ENCODE results near the gene TNFRSF8. TPM values are rescaled to one million over a fixed set of nuclear protein-coding genes. Genes with fewer than 3 reads are reported as not detected.

Gene TNFRSF8
- total and polyA plus RNA-seq, 9 donors = 0.17 to 10.9 (median 0.45) TPM

DNA sequence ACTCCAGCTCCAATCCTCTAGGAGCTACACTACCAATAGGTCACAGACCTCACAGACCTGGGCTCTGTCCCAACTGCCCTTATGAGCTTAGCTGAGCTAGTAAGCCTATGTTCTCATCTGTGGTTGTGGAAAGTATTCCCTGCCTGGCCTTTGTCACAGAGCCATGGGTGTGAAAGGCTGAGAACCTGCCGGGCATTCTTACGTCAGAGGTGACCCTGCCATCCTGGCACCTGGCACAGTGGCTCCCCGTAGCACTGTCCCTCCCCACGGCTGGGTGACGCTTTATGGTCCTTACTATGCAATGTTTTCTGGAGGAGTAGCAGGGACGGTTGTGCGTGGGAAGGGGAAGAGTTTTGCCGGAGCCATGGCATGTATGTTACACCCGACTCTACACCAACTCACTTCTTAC lies 107.2 kb downstream of the TNFRSF8 start:
- H3K27ac ChIP-seq = no peak overlapping the region
- 83 to 95% (median 89%) methylated on average over 9 of the region's 9 CpGs for WGBS, 3 donors
- no peaks in the 10 kb centered on the region for H3K9me3 ChIP-seq
- TF ChIP-seq, protein P1, sequence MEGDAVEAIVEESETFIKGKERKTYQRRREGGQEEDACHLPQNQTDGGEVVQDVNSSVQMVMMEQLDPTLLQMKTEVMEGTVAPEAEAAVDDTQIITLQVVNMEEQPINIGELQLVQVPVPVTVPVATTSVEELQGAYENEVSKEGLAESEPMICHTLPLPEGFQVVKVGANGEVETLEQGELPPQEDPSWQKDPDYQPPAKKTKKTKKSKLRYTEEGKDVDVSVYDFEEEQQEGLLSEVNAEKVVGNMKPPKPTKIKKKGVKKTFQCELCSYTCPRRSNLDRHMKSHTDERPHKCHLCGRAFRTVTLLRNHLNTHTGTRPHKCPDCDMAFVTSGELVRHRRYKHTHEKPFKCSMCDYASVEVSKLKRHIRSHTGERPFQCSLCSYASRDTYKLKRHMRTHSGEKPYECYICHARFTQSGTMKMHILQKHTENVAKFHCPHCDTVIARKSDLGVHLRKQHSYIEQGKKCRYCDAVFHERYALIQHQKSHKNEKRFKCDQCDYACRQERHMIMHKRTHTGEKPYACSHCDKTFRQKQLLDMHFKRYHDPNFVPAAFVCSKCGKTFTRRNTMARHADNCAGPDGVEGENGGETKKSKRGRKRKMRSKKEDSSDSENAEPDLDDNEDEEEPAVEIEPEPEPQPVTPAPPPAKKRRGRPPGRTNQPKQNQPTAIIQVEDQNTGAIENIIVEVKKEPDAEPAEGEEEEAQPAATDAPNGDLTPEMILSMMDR (IDR thresholded peaks at IDR 0.05) = no peak
- TF ChIP-seq POLR2A (IDR thresholded peaks at IDR 0.05) (no peak), EP300 (IDR thresholded peaks at IDR 0.05) (no peak)
- intact Hi-C loops (cut with DNase I) = no loop called here
- H3K27me3 ChIP-seq = no peaks in the 10 kb centered on the region
- no peak for DNase-seq
- peaks cover 12% of the 10 kb centered on the region for H3K4me1 ChIP-seq (ENCODE audit: insufficient read depth)
- no peaks in the 10 kb centered on the region for H3K36me3 ChIP-seq
- no peak overlapping the region for H3K4me3 ChIP-seq

- Histone ChIP-seq H3K4me3 (no peak overlapping the region), H3K4me1 (ENCODE audit: insufficient read depth) (peaks cover 14% of the 10 kb centered on the region), H3K36me3 (no peaks in the 10 kb centered on the region), H3K9me3 (no peaks in the 10 kb centered on the region), H3K27ac (no peak overlapping the region), H3K27me3 (no peaks in the 10 kb centered on the region)
- WGBS, 3 donors = 92 to 95% (median 93%) methylated on average over 12 of the region's 12 CpGs
- TF ChIP-seq EP300 (IDR thresholded peaks at IDR 0.05) (no peak), POLR2A (IDR thresholded peaks at IDR 0.05) (no peak)
- TF ChIP-seq, protein P1 (IDR thresholded peaks at IDR 0.05) = no peak
- DNase-seq = no peak
- intact Hi-C loops (cut with DNase I) = no loop called here
Observed at GRCh38 chr1:12171206-12172041, 108.3 kb downstream of the TNFRSF8 start.

- no peak overlapping the region for H3K27ac ChIP-seq
- H3K36me3 ChIP-seq = no peaks in the 10 kb centered on the region
- DNase-seq = no peak
- TF ChIP-seq EP300 (IDR thresholded peaks at IDR 0.05) (no peak), POLR2A (IDR thresholded peaks at IDR 0.05) (no peak)
- TF ChIP-seq, protein P1 (IDR thresholded peaks at IDR 0.05) = no peak
- no peaks in the 10 kb centered on the region for H3K9me3 ChIP-seq
- peaks cover 14% of the 10 kb centered on the region for H3K4me1 ChIP-seq (ENCODE audit: insufficient read depth)
- WGBS, 3 donors = 87 to 91% (median 90%) methylated on average over 14 of the region's 14 CpGs
- no peaks in the 10 kb centered on the region for H3K27me3 ChIP-seq
- intact Hi-C loops (cut with DNase I) = no loop called here
- no peak overlapping the region for H3K4me3 ChIP-seq
Observed at GRCh38 chr1:12172042-12172851, 109.1 kb downstream of the TNFRSF8 start.

DNA sequence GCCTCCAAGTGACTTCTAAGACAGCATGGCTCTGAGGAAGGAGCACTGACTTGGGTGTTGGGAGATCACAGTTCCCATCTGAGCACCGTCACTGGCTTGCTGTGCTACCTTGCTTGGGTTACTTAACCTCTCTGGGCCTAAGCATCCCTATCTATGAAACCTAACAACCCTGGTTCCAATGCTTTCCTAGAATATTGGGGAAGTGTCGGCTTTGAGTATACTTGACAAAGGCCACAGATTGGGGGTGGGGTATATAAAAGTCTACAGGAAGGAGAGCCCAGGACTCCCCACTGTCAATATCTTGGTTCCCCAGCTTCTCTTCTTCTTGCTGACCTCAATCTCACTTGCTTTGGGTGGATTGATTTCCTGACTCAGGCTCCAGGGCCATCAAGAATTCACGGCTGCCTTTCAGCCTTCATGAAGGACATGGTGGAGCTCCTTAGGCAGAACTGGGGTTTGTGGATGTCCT lies 110.0 kb downstream of the TNFRSF8 start:
- H3K4me3 ChIP-seq = no peak overlapping the region
- WGBS, 3 donors = 83 to 88% (median 87%) methylated on average over 3 of the region's 3 CpGs
- H3K9me3 ChIP-seq = no peaks in the 10 kb centered on the region
- no peak for DNase-seq
- H3K4me1 ChIP-seq (ENCODE audit: insufficient read depth) = peaks cover 9% of the 10 kb centered on the region
- intact Hi-C loops (cut with DNase I) = no loop called here
- TF ChIP-seq EP300 (IDR thresholded peaks at IDR 0.05) (no peak), POLR2A (IDR thresholded peaks at IDR 0.05) (no peak)
- TF ChIP-seq, protein P1 (IDR thresholded peaks at IDR 0.05) = no peak
- H3K27me3 ChIP-seq = no peaks in the 10 kb centered on the region
- H3K36me3 ChIP-seq = no peaks in the 10 kb centered on the region
- no peak overlapping the region for H3K27ac ChIP-seq
